Activated T-helper 17 cell treated with anti-CD3 and anti-CD28 coated beads, Interleukin-2, amount 50 U/mL, for 72 hours (primary cell): Measurements from ENCODE around the gene FGF5. TPM values are rescaled to one million over a fixed set of nuclear protein-coding genes. Genes with fewer than 3 reads are reported as not detected.

Experiments
- ATAC-seq: fragments of 150-1000 bp; cut with Tn5 transposase; replicated peaks from 2 replicates; pipeline ENCODE4 v1.10.0; 2021; ENCODE audit warnings: mild to moderate bottlenecking, moderate library complexity
- H3K27ac Mint-ChIP-seq: one replicate; pipeline ENCODE4 v1.8.0; 2022; ENCODE audit warnings: mixed read lengths
- H3K27me3 Mint-ChIP-seq: one replicate; pipeline ENCODE4 v1.8.0; 2022; ENCODE audit warnings: mixed read lengths
- H3K36me3 Mint-ChIP-seq: one replicate; pipeline ENCODE4 v1.8.0; 2022; ENCODE audit warnings: low read depth, mild to moderate bottlenecking, mixed read lengths
- H3K4me1 Mint-ChIP-seq: one replicate; pipeline ENCODE4 v1.8.0; 2022; ENCODE audit warnings: mixed read lengths
- H3K4me3 Mint-ChIP-seq: one replicate; pipeline ENCODE4 v1.8.0; 2022; ENCODE audit warnings: mild to moderate bottlenecking, mixed read lengths
- H3K9me3 Mint-ChIP-seq: one replicate; pipeline ENCODE4 v1.8.0; 2022; ENCODE audit warnings: mixed read lengths
- total RNA-seq, 2 donors: library from RNA; stranded (reverse); gene quantifications; one replicate each; pipeline ENCODE4 v1.2.3, GENCODE V29; 2022

Gene FGF5
- total RNA-seq, 2 donors from 2014 or later, result not detected

GRCh38 chr4:80321776-80322175 is 55.3 kb downstream of the FGF5 start:
- Mint-ChIP-seq H3K4me3 (no peak overlapping the region), H3K4me1 (no peaks in the 10 kb centered on the region), H3K27ac (no peak overlapping the region), H3K27me3 (peaks cover 13% of the 10 kb centered on the region), H3K9me3 (no peaks in the 10 kb centered on the region), H3K36me3 (no peaks in the 10 kb centered on the region)
- no peak for ATAC-seq

GRCh38 chr4:80322716-80323115 is 56.3 kb downstream of the FGF5 start:
- H3K27me3 Mint-ChIP-seq, result peaks cover 9% of the 10 kb centered on the region
- ATAC-seq, result no peak
- H3K4me3 Mint-ChIP-seq, result no peak overlapping the region
- no peak overlapping the region for H3K27ac Mint-ChIP-seq
- H3K4me1 Mint-ChIP-seq, result no peaks in the 10 kb centered on the region
- H3K36me3 Mint-ChIP-seq, result no peaks in the 10 kb centered on the region
- no peaks in the 10 kb centered on the region for H3K9me3 Mint-ChIP-seq

- Mint-ChIP-seq H3K4me3 (no peak overlapping the region), H3K27ac (no peak overlapping the region), H3K9me3 (no peaks in the 10 kb centered on the region), H3K36me3 (no peaks in the 10 kb centered on the region), H3K27me3 (peaks cover 9% of the 10 kb centered on the region), H3K4me1 (no peaks in the 10 kb centered on the region)
- ATAC-seq, result no peak
These were observed 57.7 kb downstream of the FGF5 start for GRCh38 chr4:80324171-80324570.

- no peak overlapping the region for H3K4me3 Mint-ChIP-seq
- peaks cover 8% of the 10 kb centered on the region for H3K27me3 Mint-ChIP-seq
- no peaks in the 10 kb centered on the region for H3K9me3 Mint-ChIP-seq
- H3K36me3 Mint-ChIP-seq, result no peaks in the 10 kb centered on the region
- H3K4me1 Mint-ChIP-seq, result peaks cover 6% of the 10 kb centered on the region
- H3K27ac Mint-ChIP-seq, result no peak overlapping the region
- no peak for ATAC-seq
These were observed 65.2 kb downstream of the FGF5 start for GRCh38 chr4:80331693-80332092.

GRCh38 chr4:80333121-80333520 is 66.7 kb downstream of the FGF5 start:
- peaks cover 9% of the 10 kb centered on the region for H3K27me3 Mint-ChIP-seq
- no peak overlapping the region for H3K27ac Mint-ChIP-seq
- ATAC-seq, result no peak
- no peak overlapping the region for H3K4me3 Mint-ChIP-seq
- no peaks in the 10 kb centered on the region for H3K36me3 Mint-ChIP-seq
- no peaks in the 10 kb centered on the region for H3K9me3 Mint-ChIP-seq
- peaks cover 6% of the 10 kb centered on the region for H3K4me1 Mint-ChIP-seq

DNA sequence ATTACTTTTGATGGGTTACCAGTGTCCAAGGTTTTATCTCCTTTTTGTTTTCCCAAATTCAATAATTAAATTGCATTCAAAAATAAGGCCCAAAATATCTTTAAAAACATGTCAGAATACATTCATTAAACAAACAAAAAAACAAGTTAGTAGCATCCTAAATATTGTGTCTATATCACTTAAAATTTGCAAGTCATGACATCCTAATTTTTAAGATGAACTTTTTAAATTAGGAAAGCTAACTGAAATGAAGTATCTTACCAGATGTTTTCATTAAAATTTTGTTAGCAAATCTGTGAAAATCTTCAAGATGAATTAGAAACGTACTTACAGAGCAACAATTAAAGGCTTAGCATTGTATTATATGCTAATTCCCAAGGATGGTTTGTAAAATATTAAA is 68.1 kb downstream of the FGF5 start:
- no peak for ATAC-seq
- Mint-ChIP-seq H3K27me3 (peaks cover 18% of the 10 kb centered on the region), H3K4me3 (no peak overlapping the region), H3K9me3 (no peaks in the 10 kb centered on the region), H3K4me1 (peaks cover 6% of the 10 kb centered on the region), H3K36me3 (no peaks in the 10 kb centered on the region), H3K27ac (no peak overlapping the region)

- Mint-ChIP-seq H3K9me3 (no peaks in the 10 kb centered on the region), H3K4me1 (peaks cover 6% of the 10 kb centered on the region)
- no peak for ATAC-seq
These were observed 68.7 kb downstream of the FGF5 start for GRCh38 chr4:80335226-80335553.

DNA sequence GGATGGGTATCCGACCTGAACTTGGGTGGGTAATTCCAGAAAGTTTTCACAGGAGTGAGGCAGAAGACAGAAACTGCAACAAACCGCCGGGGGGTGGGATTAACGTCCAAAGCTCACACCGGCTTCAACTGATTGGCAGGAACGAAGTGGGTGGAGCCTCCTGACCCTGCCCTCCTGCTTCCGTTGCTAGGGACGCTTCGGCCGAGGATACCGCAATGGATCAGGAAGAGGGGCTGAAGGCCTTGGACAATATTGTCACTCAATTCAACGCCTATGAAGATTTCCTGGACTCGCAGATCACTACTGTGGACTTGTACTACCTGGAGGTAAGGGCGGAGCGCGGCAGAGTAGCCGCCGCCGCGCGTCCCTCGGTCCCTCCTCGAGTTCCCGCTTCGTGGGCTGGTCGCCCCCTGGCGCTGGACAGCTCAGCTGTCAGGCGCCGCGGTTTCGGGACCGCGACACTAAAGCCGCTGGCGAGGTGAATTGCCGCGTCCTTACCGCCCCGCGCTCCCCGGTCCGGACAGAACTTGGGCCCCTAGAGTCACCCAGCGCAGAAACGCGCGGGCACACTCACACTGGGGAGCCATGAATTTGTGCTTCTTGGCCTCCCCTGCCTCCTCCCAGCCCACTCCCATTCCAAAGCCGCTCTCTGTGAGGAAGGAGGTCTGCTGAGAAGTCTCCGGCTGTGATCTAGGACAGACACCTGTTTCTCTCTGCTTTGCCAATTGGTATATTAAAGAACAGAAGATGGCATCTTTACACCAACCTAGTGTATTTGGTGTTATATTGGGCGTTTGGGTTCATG is 69.3 kb downstream of the FGF5 start, which contains the start of gene CFAP299:
Gene CFAP299 (plus strand): TSS at position 177 of the 805 bp plus-strand sequence.
- Mint-ChIP-seq H3K4me3 (peak within 1 kb of the TSS; percentile 70), H3K9me3 (no peaks in the 10 kb centered on the region), H3K4me1 (peaks cover 6% of the 10 kb centered on the region), H3K36me3 (no peaks in the 10 kb centered on the region), H3K27ac (no peak within 1 kb of the TSS), H3K27me3 (peaks cover 18% of the 10 kb centered on the region)
- peak; percentile 91 for ATAC-seq

More at GRCh38 chr4:80335226-80335553, 68.7 kb downstream of the FGF5 start:
- H3K36me3 Mint-ChIP-seq, result no peaks in the 10 kb centered on the region
- H3K27ac Mint-ChIP-seq, result no peak overlapping the region
- peak overlapping the region; percentile 70 for H3K4me3 Mint-ChIP-seq
- peaks cover 18% of the 10 kb centered on the region for H3K27me3 Mint-ChIP-seq

DNA sequence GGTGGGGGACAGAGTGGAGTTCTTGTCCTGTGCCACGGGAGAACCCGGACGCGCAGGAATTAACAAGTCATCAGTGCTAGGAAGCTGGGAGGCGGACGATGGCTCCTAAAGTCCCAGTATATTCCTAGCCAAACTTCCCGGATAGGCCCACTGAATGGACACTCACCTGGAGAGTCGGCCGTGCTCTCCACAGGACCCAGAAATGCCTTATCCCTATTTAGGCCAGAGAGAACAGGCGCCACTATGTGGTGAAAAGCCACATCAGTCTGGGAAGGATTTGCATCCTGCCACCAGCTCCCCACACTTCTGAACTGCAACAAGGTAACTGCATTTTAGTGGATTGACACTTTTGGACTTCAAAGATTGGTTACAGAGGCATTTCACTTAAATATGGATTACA is 70.1 kb downstream of the FGF5 start:
- peak overlapping the region; percentile 70 for H3K4me3 Mint-ChIP-seq
- peaks cover under 1% of the 10 kb centered on the region for H3K9me3 Mint-ChIP-seq
- peaks cover 6% of the 10 kb centered on the region for H3K4me1 Mint-ChIP-seq
- H3K27ac Mint-ChIP-seq, result no peak overlapping the region
- no peak for ATAC-seq
- peaks cover 18% of the 10 kb centered on the region for H3K27me3 Mint-ChIP-seq
- no peaks in the 10 kb centered on the region for H3K36me3 Mint-ChIP-seq

DNA sequence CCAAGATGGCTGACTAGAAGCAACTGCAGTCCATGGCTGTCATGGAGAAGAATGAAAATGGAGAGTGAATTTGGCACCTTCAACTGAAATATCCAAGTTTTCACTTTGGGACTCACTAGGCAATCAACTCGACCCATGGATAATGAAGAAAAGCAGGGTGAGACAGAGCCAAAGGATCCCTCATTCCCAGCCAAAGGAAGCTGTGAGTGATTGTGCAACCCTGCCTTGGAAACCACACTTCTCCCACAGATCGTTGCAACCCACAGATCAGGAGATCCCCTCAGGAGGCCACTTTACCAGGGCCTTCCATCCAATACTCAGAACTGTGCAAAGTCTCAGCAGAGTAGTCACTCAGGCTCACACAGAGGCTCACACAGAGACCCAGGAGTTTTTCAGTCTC is 73.6 kb downstream of the FGF5 start:
- no peaks in the 10 kb centered on the region for H3K36me3 Mint-ChIP-seq
- H3K4me3 Mint-ChIP-seq, result no peak overlapping the region
- peaks cover 21% of the 10 kb centered on the region for H3K27me3 Mint-ChIP-seq
- H3K4me1 Mint-ChIP-seq, result peaks cover 6% of the 10 kb centered on the region
- ATAC-seq, result no peak
- no peak overlapping the region for H3K27ac Mint-ChIP-seq
- peaks cover 5% of the 10 kb centered on the region for H3K9me3 Mint-ChIP-seq

Other genes starting within 250 kb of the FGF5 start
- 10 to 100 TPM; 27.4 to 52.5 TPM for gene ANTXR2, start 193.4 kb upstream of the FGF5 start, total RNA-seq
- 1 to 10 TPM; 7.8 to 8.1 TPM for gene PRDM8, start 69.2 kb upstream of the FGF5 start, total RNA-seq
- gene CFAP299, start 69.1 kb downstream of the FGF5 start, total RNA-seq, result 1 to 10 TPM in 1 of 2 donors, not detected in 1; 1.1 TPM